Neural crest cell (in vitro differentiated cells): ENCODE data around the gene APBB1IP. TPM values are rescaled to one million over a fixed set of nuclear protein-coding genes. Genes with fewer than 3 reads are reported as not detected.

Experiments
- DNase-seq: peaks from one replicate; pipeline ENCODE4 v3.0.0; 2021; ENCODE audit warnings: low read depth, mixed read lengths, low spot score
- H3K27ac Mint-ChIP-seq: one replicate; pipeline ENCODE4 v1.8.0; 2021; ENCODE audit warnings: mild to moderate bottlenecking, mixed read lengths; ENCODE audit not compliant: unreplicated experiment
- H3K27me3 Mint-ChIP-seq: 2 replicates; pipeline ENCODE4 v1.8.0; 2021; ENCODE audit warnings: low read depth, mild to moderate bottlenecking, mixed read lengths
- H3K36me3 Mint-ChIP-seq: 2 replicates; pipeline ENCODE4 v1.8.0; 2021; ENCODE audit warnings: low read depth, mild to moderate bottlenecking, mixed read lengths
- H3K4me1 Mint-ChIP-seq: 2 replicates; pipeline ENCODE4 v1.8.0; 2021; ENCODE audit warnings: mixed read lengths
- H3K4me3 Mint-ChIP-seq: one replicate; pipeline ENCODE4 v1.8.0; 2021; ENCODE audit warnings: mild to moderate bottlenecking, mixed read lengths
- H3K9me3 Mint-ChIP-seq: 2 replicates; pipeline ENCODE4 v1.8.0; 2021; ENCODE audit warnings: mixed read lengths
- total RNA-seq: library from RNA; stranded (reverse); gene quantifications from 2 replicates; pipeline ENCODE4 v1.2.1, GENCODE V29; 2021
- TF ChIP-seq, protein P1 (sequence below): fragments of 200-600 bp; sonication (generic); conservative IDR thresholded peaks from 2 replicates; pipeline ENCODE4 v1.5.0; 2021; ENCODE audit warnings: antibody characterized with exemption, mild to moderate bottlenecking

Gene APBB1IP
- total RNA-seq, 1 donor from 2014 or later = not detected

DNA sequence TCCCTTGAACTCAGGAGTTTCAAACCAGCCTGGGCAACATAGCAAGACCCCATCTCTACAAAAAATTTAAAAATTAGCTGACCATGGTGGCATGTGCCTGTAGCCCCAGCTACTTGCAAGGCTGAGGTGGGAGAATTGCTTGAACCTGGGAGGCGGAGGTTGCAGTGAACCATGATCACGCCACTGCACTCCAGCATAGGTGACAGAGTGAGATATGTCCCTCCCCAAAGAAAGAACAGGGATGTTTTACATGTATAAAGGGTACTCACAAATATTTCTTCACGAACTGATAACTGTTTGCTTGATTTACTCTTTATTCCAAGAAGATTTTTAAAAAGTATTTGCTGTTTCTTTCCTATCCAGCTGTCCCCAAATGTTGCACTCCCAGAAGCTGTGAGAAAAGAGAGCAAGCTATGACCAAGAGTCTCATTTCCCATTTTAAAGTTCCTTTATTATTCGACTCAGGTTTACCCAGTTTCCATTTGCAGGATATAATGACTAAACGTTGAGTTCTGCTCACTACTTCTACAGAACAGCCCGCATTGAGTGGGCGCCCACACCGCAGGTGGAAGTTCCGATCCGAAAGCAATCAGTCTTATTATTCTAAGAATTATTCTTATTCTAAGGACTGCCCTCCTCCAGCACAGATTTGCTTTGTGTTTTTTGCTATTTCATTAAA is 90.7 kb downstream of the APBB1IP start:
- Mint-ChIP-seq H3K27me3 (no peaks in the 10 kb centered on the region), H3K4me3 (no peak overlapping the region), H3K4me1 (no peaks in the 10 kb centered on the region), H3K9me3 (no peaks in the 10 kb centered on the region), H3K27ac (no peak overlapping the region), H3K36me3 (no peaks in the 10 kb centered on the region)
- TF ChIP-seq, protein P1, sequence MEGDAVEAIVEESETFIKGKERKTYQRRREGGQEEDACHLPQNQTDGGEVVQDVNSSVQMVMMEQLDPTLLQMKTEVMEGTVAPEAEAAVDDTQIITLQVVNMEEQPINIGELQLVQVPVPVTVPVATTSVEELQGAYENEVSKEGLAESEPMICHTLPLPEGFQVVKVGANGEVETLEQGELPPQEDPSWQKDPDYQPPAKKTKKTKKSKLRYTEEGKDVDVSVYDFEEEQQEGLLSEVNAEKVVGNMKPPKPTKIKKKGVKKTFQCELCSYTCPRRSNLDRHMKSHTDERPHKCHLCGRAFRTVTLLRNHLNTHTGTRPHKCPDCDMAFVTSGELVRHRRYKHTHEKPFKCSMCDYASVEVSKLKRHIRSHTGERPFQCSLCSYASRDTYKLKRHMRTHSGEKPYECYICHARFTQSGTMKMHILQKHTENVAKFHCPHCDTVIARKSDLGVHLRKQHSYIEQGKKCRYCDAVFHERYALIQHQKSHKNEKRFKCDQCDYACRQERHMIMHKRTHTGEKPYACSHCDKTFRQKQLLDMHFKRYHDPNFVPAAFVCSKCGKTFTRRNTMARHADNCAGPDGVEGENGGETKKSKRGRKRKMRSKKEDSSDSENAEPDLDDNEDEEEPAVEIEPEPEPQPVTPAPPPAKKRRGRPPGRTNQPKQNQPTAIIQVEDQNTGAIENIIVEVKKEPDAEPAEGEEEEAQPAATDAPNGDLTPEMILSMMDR = no peak
- DNase-seq = no peak

DNA sequence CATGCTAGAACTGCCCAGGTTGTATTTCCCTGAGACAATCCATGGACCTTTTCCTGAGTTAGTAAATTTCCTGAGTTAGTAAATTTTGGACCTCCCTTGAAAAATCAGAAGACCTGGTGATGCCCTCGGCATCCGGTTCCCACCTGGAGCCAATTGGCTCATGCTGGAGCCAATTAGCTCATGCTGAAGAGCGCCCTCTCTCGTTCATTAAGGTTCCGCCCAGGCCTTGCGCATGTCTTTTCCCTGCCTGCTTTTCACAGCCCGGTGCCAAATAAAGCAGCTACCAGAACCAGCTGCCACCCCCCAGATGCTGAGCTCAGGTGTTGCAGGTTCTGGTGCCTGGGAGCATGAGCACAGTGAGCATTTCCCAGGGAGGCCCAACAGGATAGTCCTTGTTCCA is 96.2 kb downstream of the APBB1IP start:
- Mint-ChIP-seq H3K4me1 (no peaks in the 10 kb centered on the region), H3K27ac (no peak overlapping the region), H3K36me3 (no peaks in the 10 kb centered on the region), H3K4me3 (no peak overlapping the region), H3K27me3 (no peaks in the 10 kb centered on the region), H3K9me3 (no peaks in the 10 kb centered on the region)
- TF ChIP-seq, protein P1 = no peak
- DNase-seq = no peak

DNA sequence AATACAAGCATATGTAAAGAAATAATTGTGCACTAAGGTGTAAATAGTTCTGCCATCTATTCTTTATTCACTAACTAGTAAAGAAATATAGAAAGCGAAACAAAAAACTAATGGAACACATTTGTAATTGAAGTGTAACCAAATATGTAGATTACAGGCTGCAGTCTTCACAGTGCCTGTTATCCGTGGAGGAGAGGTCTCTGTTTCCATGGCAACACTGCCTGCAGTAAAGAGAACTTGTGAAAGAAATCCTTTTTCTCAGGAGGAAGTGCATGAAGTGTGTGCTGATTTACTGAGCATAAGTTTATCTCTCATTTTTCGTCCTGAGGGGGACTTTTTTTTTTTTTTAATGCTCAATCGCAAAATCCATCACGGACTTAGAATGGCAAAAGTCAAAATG is 102.5 kb downstream of the APBB1IP start:
- peaks cover 18% of the 10 kb centered on the region for H3K4me1 Mint-ChIP-seq
- no peaks in the 10 kb centered on the region for H3K36me3 Mint-ChIP-seq
- TF ChIP-seq, protein P1 = no peak
- no peak overlapping the region for H3K4me3 Mint-ChIP-seq
- no peak overlapping the region for H3K27ac Mint-ChIP-seq
- H3K27me3 Mint-ChIP-seq = no peaks in the 10 kb centered on the region
- H3K9me3 Mint-ChIP-seq = no peaks in the 10 kb centered on the region
- DNase-seq = no peak

DNA sequence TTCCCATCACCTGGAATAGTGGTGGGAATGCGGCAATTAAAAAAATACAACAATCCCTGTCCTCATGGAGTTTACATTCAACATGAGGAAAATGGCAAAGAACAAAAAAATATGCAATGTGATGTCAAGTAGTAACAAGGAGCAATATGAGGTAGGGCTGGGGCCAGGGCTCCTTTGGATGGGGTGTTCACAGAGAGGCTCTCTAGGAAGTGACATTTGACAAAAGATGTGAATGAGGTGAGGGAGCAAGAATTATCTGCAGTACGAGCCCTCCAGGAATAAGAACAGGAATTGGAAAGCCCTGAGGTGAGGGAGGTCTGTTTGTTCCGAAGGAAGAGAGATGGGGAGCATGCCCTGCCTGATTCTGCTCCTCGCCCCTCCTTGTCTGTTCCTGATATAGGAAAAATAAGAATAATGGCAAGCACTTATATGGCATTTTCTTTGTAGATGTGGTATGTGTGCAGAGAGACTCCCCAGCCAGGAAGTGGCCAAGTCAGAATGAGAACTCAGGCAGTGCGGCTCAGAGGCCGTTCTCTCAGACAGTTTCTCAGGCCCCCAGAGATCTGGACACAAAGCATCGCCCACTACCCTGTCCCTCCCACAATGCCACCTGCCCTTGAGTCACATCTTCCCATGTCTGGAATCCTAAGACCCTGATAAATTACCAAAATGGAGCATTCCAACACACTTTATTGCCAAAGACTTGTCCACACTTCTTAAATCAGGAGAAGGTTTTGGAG is 105.6 kb downstream of the APBB1IP start:
- no peaks in the 10 kb centered on the region for H3K27me3 Mint-ChIP-seq
- H3K9me3 Mint-ChIP-seq = no peaks in the 10 kb centered on the region
- no peak overlapping the region for H3K27ac Mint-ChIP-seq
- TF ChIP-seq, protein P1 = no peak
- H3K4me1 Mint-ChIP-seq = peaks cover 18% of the 10 kb centered on the region
- no peak for DNase-seq
- H3K36me3 Mint-ChIP-seq = no peaks in the 10 kb centered on the region
- no peak overlapping the region for H3K4me3 Mint-ChIP-seq

DNA sequence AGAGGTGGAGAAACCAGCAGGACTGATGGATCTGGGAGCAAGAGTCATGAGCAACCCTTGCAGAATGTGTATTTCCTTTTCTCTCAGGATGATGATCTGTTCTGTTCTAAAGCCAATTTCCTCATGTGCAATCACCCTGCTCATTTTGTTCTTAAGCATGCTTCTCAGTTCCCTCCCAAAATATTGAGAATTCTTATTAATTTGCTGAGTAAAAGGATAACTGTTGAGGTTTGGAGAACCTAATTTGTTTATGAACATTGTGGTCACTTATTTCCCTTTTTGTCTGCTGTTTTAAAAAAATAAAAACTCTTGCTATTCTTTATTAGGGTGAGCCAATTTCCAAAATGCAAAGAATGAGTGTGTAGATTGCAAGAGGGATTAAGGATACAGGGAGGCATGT is 106.8 kb downstream of the APBB1IP start:
- TF ChIP-seq, protein P1 = no peak
- H3K27me3 Mint-ChIP-seq = no peaks in the 10 kb centered on the region
- H3K4me3 Mint-ChIP-seq = no peak overlapping the region
- no peak overlapping the region for H3K27ac Mint-ChIP-seq
- H3K36me3 Mint-ChIP-seq = no peaks in the 10 kb centered on the region
- no peaks in the 10 kb centered on the region for H3K9me3 Mint-ChIP-seq
- H3K4me1 Mint-ChIP-seq = peaks cover 17% of the 10 kb centered on the region
- DNase-seq = no peak
